Gastrocnemius medialis (tissue), 4 donors: Measurements from ENCODE around the gene MLXIP.
A peak's percentile ranks its signal among the peaks of the same experiment; 100 is the strongest.

Experiments
- CTCF ChIP-seq, 5 experiments: fragments of 450-650 bp in 3 of 5; fragments of 200-600 bp in 2 of 5; sonication (generic) in 2 of 5; IDR thresholded peaks in 4 of 5; conservative IDR thresholded peaks in 1 of 5; 1 replicate in 4 of 5; 2 replicates in 1 of 5; pipeline ENCODE4 v1.5.1; 2016 to 2019; ENCODE audit warnings: antibody characterized with exemption in 5 of 5, mild to moderate bottlenecking in 3 of 5, moderate library complexity in 3 of 5
- POLR2A ChIP-seq, 2 donors: fragments of 450-650 bp; IDR thresholded peaks; one replicate each; pipeline ENCODE4 v1.6.1; 2017; ENCODE audit warnings: antibody characterized with exemption in 2 of 2, mild to moderate bottlenecking in 2 of 2, moderate library complexity in 2 of 2

GRCh38 chr12:122125452-122126341 is 47.1 kb downstream of the MLXIP start:
- TF ChIP-seq CTCF (IDR thresholded peaks at IDR 0.05 in 4 of 5, conservative IDR thresholded peaks at IDR 0.05 in 1 of 5) = no peak
- TF ChIP-seq POLR2A (IDR thresholded peaks at IDR 0.05) = peak in 1 of 2 donors; percentile 15
